ENCODE results near the gene ADRB2.

ADRB2 gene

DNA sequence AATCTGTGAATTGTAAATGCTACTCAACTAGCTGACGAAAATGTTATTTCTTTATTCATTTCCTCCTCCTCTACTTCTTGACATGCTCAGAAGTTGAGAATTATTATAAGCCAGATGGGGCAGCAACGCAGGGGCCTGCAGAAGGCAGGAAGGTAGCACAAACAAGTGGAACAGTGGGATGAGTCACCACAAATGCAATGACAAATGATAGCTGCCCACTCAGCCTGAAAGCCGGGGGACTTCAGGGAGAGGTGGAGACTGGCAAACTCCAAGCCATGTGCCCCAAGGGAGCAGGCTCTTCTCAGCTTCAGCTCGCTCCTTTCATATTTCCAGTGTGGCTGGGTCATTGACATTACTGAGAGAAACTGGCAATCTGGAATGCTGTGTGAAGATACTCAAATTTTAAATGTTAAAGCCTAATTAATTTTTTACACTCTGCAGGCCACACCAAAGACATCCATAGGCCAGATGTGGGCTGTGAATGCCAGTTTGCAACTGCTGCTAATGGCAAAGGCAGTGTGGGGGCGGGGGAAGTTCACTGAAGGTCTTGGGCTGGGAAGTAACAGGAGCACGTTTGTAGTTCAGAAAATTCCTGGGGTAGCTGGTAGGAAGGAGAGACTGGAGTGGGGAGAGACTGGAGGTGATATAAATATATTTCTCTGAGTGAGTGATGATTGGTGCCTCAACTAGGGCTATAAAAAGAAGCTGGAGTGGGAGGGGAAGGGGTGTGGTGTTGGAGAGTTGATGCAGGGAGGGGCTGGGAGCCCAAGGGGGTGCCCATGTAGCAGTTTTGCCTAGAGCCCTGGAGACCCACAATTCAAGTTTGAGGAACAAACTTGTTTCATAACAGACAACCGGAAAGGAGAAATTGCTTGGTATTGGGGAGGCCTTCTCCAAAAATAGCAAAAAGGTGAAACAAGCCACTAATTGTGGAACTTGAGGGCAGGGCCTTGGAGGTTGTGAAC is 20.8 kb upstream of the ADRB2 start:
- ChIA-PET POLR2A (no interaction called here), CTCF (interaction anchor here (0.7 to 3.2 kb wide), 5 partner anchors 15 to 1067 kb away, joined by 3 to 18 read pairs (median 4); no protein-coding TSS in a partner anchor)
- TF ChIP-seq LEF1 (IDR thresholded peaks at IDR 0.05; ENCODE audit: borderline replicate concordance) = no peak
- TF ChIP-seq FOXA1 (IDR thresholded peaks at IDR 0.05) = no peak
- TF ChIP-seq FOXK2 (IDR thresholded peaks at IDR 0.05) = no peak
- TF ChIP-seq SP1 (IDR thresholded peaks at IDR 0.05) = no peak
- TF ChIP-seq BHLHE40 (IDR thresholded peaks at IDR 0.05; ENCODE audit: borderline replicate concordance) = no peak
- TF ChIP-seq ARNT (IDR thresholded peaks at IDR 0.05) = no peak
- TF ChIP-seq, protein P1, sequence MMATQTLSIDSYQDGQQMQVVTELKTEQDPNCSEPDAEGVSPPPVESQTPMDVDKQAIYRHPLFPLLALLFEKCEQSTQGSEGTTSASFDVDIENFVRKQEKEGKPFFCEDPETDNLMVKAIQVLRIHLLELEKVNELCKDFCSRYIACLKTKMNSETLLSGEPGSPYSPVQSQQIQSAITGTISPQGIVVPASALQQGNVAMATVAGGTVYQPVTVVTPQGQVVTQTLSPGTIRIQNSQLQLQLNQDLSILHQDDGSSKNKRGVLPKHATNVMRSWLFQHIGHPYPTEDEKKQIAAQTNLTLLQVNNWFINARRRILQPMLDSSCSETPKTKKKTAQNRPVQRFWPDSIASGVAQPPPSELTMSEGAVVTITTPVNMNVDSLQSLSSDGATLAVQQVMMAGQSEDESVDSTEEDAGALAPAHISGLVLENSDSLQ (IDR thresholded peaks at IDR 0.05) = no peak
- no peak for TF ChIP-seq SUZ12 (IDR thresholded peaks at IDR 0.05)
- no peak for TF ChIP-seq FOXM1 (IDR thresholded peaks at IDR 0.05; ENCODE audit: borderline replicate concordance)
- TF ChIP-seq L3MBTL2 (conservative IDR thresholded peaks at IDR 0.05) = no peak
- TF ChIP-seq HDGF (IDR thresholded peaks at IDR 0.05; ENCODE audit: borderline replicate concordance) = no peak
- no peak for TF ChIP-seq CTBP1 (IDR thresholded peaks at IDR 0.05; ENCODE audit: borderline replicate concordance)
- no peak for TF ChIP-seq NFRKB (IDR thresholded peaks at IDR 0.05)
- TF ChIP-seq TARDBP (IDR thresholded peaks at IDR 0.05) = no peak
- TF ChIP-seq ELF4 (IDR thresholded peaks at IDR 0.05) = no peak
- no peak for TF ChIP-seq ZNF384 (IDR thresholded peaks at IDR 0.05)
- DNase-seq (ENCODE audit: extremely low spot score) = no peak

DNA sequence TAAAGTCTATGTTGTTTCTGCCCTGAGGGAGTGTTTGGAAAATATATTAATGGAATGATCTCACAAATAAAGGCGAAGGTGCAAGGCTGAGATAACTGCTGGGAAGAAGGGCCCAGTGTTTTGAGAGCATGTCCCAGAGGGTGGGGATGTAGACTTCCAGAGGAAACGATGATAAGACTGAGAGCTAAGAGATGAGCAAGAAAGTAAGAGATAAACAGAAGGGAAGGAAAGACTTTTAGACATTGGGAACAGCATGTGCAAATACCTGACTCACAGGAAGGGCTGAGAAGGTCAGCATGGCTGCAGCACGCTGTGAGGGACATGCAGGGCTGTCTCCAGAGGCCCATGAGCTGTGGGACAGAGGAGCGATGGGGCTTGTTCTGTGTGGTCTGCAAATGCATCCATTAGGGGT is 19.9 kb upstream of the ADRB2 start:
- CTCF ChIA-PET = interaction anchor here (2.1 to 3.2 kb wide), 2 partner anchors 14 to 65 kb away, joined by 5 to 18 read pairs; no protein-coding TSS in a partner anchor
- DNase-seq (ENCODE audit: extremely low spot score) = no peak
- TF ChIP-seq LEF1 (IDR thresholded peaks at IDR 0.05; ENCODE audit: borderline replicate concordance) (no peak), SP1 (IDR thresholded peaks at IDR 0.05) (no peak)
- POLR2A ChIA-PET = no interaction called here

DNA sequence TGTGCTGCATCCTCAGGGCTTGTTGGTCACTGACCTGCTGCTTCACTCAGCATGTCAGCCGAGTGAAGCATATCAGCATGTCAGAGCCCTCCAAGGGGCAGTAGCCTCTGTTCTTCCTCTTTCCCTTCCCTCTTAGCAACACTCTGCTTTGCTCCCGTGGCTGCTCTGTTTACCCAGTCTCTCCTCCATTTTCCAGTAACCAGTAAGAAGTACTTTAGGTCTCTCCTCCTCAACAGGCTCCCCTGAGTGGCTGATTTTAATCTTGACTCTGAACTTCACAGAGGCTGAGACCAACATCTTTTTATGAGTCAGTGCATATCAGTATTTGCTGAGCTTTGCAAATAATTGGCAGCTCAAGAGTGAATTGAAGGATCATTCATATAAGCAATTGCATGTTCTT is 18.6 kb upstream of the ADRB2 start:
- TF ChIP-seq LEF1 (IDR thresholded peaks at IDR 0.05; ENCODE audit: borderline replicate concordance) = no peak
- TF ChIP-seq FOXA1 (IDR thresholded peaks at IDR 0.05) = no peak
- TF ChIP-seq ELF4 (IDR thresholded peaks at IDR 0.05) = no peak
- TF ChIP-seq SP1 (IDR thresholded peaks at IDR 0.05) = no peak
- TF ChIP-seq, protein P1 (IDR thresholded peaks at IDR 0.05) = no peak
- no peak for TF ChIP-seq FOXK2 (IDR thresholded peaks at IDR 0.05)
- CTCF ChIA-PET = interaction anchor here (2.1 to 3.2 kb wide), 2 partner anchors 12 to 66 kb away, joined by 5 to 18 read pairs; no protein-coding TSS in a partner anchor
- POLR2A ChIA-PET = interaction anchor here (0.7 to 1.6 kb wide), 2 partner anchors 18 to 38 kb away, joined by 3 to 6 read pairs; partner anchors contain the start of gene ADRB2
- DNase-seq (ENCODE audit: extremely low spot score) = no peak

DNA sequence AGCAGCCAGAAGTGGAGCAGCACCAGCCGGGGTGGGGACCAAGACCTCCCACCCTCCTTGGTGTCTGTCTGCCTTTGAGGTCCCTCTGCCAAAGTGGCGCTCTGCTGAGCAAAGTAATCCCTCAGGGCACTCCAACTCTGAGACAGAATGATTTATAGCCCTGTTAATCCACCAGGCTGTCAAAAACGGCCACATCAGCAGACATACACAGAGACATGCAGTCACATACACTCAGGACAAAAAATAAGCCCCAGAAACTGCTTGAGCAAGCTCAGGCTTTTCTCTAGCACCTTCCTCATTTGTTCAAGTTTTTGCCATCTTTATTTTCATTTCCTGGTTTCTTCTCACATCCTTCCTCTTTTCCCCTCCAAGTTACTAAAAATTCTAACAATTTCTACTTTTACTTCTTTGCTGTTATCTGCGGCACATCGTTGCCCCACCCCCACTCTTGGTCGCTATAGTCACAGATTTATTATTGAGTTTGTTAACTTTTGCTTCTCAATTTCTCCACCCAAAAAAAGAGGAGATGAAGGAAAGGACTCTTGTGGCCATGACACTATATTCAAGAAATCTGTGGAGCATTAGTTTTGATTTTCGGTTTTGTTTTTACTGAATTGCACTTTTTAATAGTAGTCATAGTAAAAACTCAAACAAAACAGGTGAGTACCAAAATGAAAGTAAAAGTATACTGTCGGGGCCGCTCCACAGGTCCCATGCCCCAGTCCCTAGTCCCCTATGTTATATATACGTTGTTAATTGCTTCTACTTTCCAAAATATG is 17.4 kb upstream of the ADRB2 start:
- ChIA-PET CTCF (interaction anchor here (0.8 kb wide), 1 partner anchor 12 kb away, joined by 5 read pairs; no protein-coding TSS in a partner anchor), POLR2A (interaction anchor here (1.6 kb wide), 1 partner anchor 17 kb away, joined by 6 read pairs; the partner anchor contains the start of gene ADRB2)
- no peak for TF ChIP-seq BHLHE40 (IDR thresholded peaks at IDR 0.05; ENCODE audit: borderline replicate concordance)
- TF ChIP-seq, protein P1 (IDR thresholded peaks at IDR 0.05) = peak; percentile 96

DNA sequence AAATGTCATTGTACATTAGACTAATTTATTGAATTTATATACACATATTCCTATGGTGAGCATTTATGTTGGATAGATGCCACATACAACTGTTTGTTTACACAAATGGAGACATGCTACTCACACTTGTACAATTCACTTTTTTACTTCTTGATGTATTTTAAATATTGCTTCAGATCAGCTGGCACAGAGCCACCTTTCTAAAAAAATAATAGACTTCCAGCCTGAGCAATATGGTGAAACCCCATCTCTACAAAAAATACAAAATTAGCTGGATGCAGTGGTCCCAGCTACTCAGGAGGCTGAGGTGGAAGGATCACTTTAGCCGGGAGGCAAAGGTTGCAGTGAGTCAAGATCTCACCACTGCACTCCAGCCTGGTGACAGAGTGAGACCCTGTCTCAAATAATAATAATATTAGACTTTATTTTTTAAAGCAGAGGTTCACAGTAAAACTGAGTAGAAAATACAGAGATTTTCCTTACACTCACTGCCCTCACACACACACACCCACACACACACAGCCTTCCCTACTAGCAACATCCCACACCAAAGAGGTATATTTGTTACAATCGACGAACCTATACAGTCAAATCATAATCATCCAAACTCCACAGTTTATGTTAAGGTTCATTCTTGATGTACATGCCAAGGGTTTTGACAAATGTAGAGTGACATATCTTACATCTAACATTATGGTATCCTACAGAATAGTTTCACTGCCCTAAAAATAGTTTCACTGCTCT is 16.5 kb upstream of the ADRB2 start:
- no peak for TF ChIP-seq TARDBP (IDR thresholded peaks at IDR 0.05)
- no peak for TF ChIP-seq ZNF384 (IDR thresholded peaks at IDR 0.05)
- no peak for TF ChIP-seq BHLHE40 (IDR thresholded peaks at IDR 0.05; ENCODE audit: borderline replicate concordance)
- TF ChIP-seq SP1 (IDR thresholded peaks at IDR 0.05) = no peak
- TF ChIP-seq FOXA1 (IDR thresholded peaks at IDR 0.05) = no peak
- TF ChIP-seq ARNT (IDR thresholded peaks at IDR 0.05) = no peak
- no peak for TF ChIP-seq NFRKB (IDR thresholded peaks at IDR 0.05)
- TF ChIP-seq FOXK2 (IDR thresholded peaks at IDR 0.05) = no peak
- no peak for TF ChIP-seq CTBP1 (IDR thresholded peaks at IDR 0.05; ENCODE audit: borderline replicate concordance)
- no peak for TF ChIP-seq SUZ12 (IDR thresholded peaks at IDR 0.05)
- no peak for TF ChIP-seq LEF1 (IDR thresholded peaks at IDR 0.05; ENCODE audit: borderline replicate concordance)
- no peak for TF ChIP-seq FOXM1 (IDR thresholded peaks at IDR 0.05; ENCODE audit: borderline replicate concordance)
- TF ChIP-seq, protein P1 (IDR thresholded peaks at IDR 0.05) = no peak
- ChIA-PET POLR2A (no interaction called here), CTCF (interaction anchor here (2.0 kb wide), 1 partner anchor 11 kb away, joined by 7 read pairs; no protein-coding TSS in a partner anchor)
- DNase-seq (ENCODE audit: extremely low spot score) = no peak

More for the DNA sequence above, 17.4 kb upstream of the ADRB2 start:
- DNase-seq (ENCODE audit: extremely low spot score) = peak; percentile 38
